Measurements from ENCODE around the gene AHRR. TPM values are rescaled to one million over a fixed set of nuclear protein-coding genes. Genes with fewer than 3 reads are reported as not detected.

AHRR gene
- total RNA-seq, 1 donor: 31.9 TPM

DNA sequence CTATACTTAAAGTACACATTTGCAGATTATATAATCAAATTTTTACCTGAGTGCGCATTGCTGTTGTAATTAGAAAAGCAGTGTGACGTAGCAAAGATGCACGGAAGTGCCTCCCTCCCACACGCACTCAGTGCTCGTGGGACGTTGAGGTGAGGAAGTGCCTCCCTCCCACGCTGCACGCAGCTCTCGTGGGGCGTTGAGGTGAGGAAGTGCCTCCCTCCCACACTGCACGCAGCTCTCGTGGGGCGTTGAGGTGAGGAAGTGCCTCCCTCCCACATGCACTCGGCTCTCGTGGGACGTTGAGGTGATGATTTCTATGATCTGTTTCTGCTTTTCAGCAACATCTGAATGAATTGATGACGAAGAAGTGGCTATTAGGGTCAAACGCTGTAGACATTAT is 142.4 kb downstream of the AHRR start:
- no peak overlapping the region for H3K4me3 ChIP-seq (ENCODE audit: low read depth, low read length)
- no peak for DNase-seq (ENCODE audit: low read depth)
- TF ChIP-seq, protein P1, sequence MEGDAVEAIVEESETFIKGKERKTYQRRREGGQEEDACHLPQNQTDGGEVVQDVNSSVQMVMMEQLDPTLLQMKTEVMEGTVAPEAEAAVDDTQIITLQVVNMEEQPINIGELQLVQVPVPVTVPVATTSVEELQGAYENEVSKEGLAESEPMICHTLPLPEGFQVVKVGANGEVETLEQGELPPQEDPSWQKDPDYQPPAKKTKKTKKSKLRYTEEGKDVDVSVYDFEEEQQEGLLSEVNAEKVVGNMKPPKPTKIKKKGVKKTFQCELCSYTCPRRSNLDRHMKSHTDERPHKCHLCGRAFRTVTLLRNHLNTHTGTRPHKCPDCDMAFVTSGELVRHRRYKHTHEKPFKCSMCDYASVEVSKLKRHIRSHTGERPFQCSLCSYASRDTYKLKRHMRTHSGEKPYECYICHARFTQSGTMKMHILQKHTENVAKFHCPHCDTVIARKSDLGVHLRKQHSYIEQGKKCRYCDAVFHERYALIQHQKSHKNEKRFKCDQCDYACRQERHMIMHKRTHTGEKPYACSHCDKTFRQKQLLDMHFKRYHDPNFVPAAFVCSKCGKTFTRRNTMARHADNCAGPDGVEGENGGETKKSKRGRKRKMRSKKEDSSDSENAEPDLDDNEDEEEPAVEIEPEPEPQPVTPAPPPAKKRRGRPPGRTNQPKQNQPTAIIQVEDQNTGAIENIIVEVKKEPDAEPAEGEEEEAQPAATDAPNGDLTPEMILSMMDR (IDR thresholded peaks at IDR 0.05; ENCODE audit: insufficient read depth, low read length): no peak

- no peak for DNase-seq (ENCODE audit: low read depth)
- TF ChIP-seq, protein P1 (IDR thresholded peaks at IDR 0.05; ENCODE audit: insufficient read depth, low read length): no peak
- H3K4me3 ChIP-seq (ENCODE audit: low read depth, low read length): no peak overlapping the region
Measured at GRCh38 chr5:464446-464842, 142.9 kb downstream of the AHRR start.

GRCh38 chr5:464843-465590 is 143.5 kb downstream of the AHRR start:
- no peak for DNase-seq (ENCODE audit: low read depth)
- TF ChIP-seq, protein P1 (IDR thresholded peaks at IDR 0.05; ENCODE audit: insufficient read depth, low read length): no peak
- no peak overlapping the region for H3K4me3 ChIP-seq (ENCODE audit: low read depth, low read length)

GRCh38 chr5:465591-466403 is 144.3 kb downstream of the AHRR start:
- no peak overlapping the region for H3K4me3 ChIP-seq (ENCODE audit: low read depth, low read length)
- TF ChIP-seq, protein P1 (IDR thresholded peaks at IDR 0.05; ENCODE audit: insufficient read depth, low read length): no peak
- DNase-seq (ENCODE audit: low read depth): no peak

DNA sequence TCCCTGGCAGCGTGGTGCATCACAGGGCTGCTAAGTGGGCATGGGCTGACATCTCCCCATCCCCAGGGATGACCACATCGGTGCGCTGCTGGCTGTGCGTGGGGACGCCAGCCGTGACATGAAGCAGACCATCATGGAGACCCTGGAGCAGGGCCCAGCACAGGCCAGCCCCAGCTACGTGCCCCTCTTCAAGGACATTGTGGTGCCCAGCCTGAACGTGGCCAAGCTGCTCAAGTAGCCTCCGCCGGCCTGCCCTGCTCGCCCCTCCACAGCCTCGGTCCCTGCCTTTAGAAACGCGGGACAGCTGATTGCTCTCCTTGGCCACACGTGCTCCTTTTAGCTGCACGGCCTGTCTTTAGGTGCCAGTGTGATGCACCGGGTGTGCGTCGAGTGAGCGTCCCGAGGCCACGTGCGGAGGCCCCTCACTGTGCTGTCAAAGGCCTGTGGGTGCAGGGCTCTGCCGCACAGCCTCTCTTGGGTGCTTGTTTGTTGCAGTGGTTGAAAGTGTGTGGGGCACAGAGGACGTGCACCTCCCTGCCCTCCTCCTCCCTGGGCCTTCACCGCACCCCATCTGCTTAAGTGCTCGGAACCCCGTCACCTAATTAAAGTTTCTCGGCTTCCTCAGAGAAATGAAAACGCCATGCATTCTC is 145.3 kb downstream of the AHRR start:
- TF ChIP-seq, protein P1 (IDR thresholded peaks at IDR 0.05; ENCODE audit: insufficient read depth, low read length): no peak
- DNase-seq (ENCODE audit: low read depth): no peak
- no peak overlapping the region for H3K4me3 ChIP-seq (ENCODE audit: low read depth, low read length)

DNA sequence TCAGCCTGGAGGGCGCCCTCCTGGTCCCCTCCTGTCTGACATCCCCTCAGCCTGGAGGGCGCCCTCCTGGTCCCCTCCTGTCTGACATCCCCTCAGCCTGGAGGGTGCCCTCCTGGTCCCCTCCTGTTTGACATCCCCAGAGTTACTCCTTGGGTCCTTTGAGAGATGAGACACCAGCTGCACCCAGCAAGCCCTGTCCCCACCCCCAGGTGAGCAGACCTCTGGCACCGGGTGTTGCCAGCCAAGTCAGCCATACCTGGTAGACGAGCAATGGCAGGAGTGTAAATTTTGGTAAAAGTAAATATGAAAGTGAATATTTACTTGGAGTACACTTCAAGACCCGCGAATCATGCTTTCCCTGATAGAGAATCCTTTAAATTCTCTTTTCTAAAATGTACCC is 146.9 kb downstream of the AHRR start:
- TF ChIP-seq, protein P1 (IDR thresholded peaks at IDR 0.05; ENCODE audit: insufficient read depth, low read length): no peak
- no peak overlapping the region for H3K4me3 ChIP-seq (ENCODE audit: low read depth, low read length)
- DNase-seq (ENCODE audit: low read depth): no peak

All from fibroblast of the aortic adventitia (primary cell).